Measurements from ENCODE around the gene NPM1. TPM values are rescaled to one million over a fixed set of nuclear protein-coding genes. Genes with fewer than 3 reads are reported as not detected.

NPM1 gene
- total and polyA plus RNA-seq, 2 donors from 2014 or later, result 611 to 612 TPM

DNA sequence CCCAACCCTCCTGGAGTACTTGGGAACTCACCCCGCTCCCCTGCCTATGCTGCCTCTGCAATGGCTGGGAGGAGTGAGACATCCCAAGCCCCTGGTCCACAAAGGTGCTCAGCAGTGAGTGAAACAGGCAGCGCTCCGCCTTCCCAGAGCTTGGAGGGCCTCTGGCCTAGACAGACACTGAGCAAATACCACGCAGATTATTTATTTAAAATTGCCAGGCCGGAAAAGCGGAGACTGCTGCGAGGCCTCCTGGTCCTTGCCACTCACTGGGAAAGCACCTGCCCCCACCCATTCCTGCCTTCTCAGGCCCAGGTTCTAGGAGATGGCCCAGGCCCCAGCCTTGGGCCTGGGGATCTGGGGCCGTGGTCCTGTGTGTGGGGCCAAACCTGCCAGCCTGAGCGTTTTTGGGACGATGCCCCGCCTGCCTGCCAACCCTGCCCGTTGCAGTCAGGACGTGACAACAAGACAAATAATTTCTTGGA, 49.2 kb downstream of the NPM1 start:
- no peak overlapping the region for H3K4me3 ChIP-seq (ENCODE audit: low read length in 3 of 3)
- FAIRE-seq (no peak), DNase-seq (no peak)
- TF ChIP-seq, protein P1, sequence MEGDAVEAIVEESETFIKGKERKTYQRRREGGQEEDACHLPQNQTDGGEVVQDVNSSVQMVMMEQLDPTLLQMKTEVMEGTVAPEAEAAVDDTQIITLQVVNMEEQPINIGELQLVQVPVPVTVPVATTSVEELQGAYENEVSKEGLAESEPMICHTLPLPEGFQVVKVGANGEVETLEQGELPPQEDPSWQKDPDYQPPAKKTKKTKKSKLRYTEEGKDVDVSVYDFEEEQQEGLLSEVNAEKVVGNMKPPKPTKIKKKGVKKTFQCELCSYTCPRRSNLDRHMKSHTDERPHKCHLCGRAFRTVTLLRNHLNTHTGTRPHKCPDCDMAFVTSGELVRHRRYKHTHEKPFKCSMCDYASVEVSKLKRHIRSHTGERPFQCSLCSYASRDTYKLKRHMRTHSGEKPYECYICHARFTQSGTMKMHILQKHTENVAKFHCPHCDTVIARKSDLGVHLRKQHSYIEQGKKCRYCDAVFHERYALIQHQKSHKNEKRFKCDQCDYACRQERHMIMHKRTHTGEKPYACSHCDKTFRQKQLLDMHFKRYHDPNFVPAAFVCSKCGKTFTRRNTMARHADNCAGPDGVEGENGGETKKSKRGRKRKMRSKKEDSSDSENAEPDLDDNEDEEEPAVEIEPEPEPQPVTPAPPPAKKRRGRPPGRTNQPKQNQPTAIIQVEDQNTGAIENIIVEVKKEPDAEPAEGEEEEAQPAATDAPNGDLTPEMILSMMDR (IDR thresholded peaks at IDR 0.05; ENCODE audit: borderline replicate concordance, extremely low read depth, insufficient read depth), result no peak
- no peaks in the 10 kb centered on the region for H3K36me3 ChIP-seq (ENCODE audit: control insufficient read depth in 2 of 3, insufficient read depth in 3 of 3, low read length in 3 of 3)
- intact Hi-C loops (cut with DNase I), result no loop called here
- H3K9ac ChIP-seq (ENCODE audit: low read length in 3 of 3), result no peak overlapping the region
- no peak overlapping the region for H3K27ac ChIP-seq (ENCODE audit: low read depth in 2 of 2, low read length in 2 of 2)
- H3K27me3 ChIP-seq (ENCODE audit: control insufficient read depth, insufficient read depth, low read length), result no peaks in the 10 kb centered on the region
- H3K4me1 ChIP-seq (ENCODE audit: control insufficient read depth in 2 of 3, insufficient read depth in 2 of 3, low read depth in 1 of 3, low read length in 3 of 3), result no peaks in the 10 kb centered on the region
- no peaks in the 10 kb centered on the region for H3K9me3 ChIP-seq (ENCODE audit: control insufficient read depth in 2 of 3, insufficient read depth in 1 of 3, low read length in 3 of 3)

DNA sequence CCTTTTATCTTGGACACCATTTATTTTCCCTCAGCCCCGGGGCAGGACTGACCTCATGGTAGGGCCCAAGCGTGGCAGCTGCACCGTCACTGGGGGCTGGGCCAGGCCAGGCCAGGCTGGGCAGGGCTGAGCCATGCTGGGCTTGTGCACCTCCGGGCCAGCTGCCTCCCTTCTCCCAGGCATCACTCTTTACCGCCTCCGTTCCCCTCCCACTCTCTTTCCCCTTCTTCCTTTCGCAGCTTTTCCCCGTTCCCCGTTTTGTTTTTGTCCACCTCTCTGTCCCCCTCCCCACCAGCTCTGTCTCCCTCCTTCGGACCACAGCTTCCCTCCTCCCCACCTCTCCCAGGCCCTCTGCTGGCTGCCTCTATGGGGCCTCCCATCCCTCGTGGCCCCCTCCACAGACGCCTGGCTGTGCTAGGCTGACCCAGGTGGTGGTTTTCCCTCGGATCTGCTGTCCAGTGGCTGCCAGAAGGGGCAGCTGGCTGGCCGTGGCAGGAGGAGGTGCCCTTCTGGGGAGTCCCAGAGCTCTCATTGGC, 49.7 kb downstream of the NPM1 start:
- H3K4me1 ChIP-seq (ENCODE audit: control insufficient read depth in 2 of 3, insufficient read depth in 2 of 3, low read depth in 1 of 3, low read length in 3 of 3), result no peaks in the 10 kb centered on the region
- FAIRE-seq, result no peak
- DNase-seq, result no peak
- H3K27me3 ChIP-seq (ENCODE audit: control insufficient read depth, insufficient read depth, low read length), result no peaks in the 10 kb centered on the region
- intact Hi-C loops (cut with DNase I), result no loop called here
- H3K9ac ChIP-seq (ENCODE audit: low read length in 3 of 3), result no peak overlapping the region
- no peaks in the 10 kb centered on the region for H3K36me3 ChIP-seq (ENCODE audit: control insufficient read depth in 2 of 3, insufficient read depth in 3 of 3, low read length in 3 of 3)
- no peaks in the 10 kb centered on the region for H3K9me3 ChIP-seq (ENCODE audit: control insufficient read depth in 2 of 3, insufficient read depth in 1 of 3, low read length in 3 of 3)
- no peak overlapping the region for H3K27ac ChIP-seq (ENCODE audit: low read depth in 2 of 2, low read length in 2 of 2)
- no peak overlapping the region for H3K4me3 ChIP-seq (ENCODE audit: low read length in 3 of 3)
- TF ChIP-seq, protein P1 (IDR thresholded peaks at IDR 0.05; ENCODE audit: borderline replicate concordance, extremely low read depth, insufficient read depth), result no peak

DNA sequence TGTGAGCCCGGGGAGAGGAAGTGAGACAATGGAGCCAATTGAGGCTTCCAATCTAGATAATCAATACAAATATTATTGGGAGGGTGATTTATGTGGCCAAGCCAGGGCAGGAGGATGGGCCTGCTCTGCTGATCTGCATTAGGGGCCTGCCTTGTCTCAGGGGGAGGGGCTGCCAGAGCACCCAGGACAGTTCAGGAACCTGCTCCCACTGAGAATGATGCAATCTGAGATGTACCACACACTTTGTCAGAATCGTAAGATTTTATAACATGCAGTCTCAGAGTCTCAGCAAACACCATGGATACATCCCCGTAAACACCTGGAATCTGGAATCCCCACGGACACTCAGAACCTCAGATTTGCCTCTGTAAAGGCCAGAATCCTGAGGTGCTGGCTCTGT, 51.1 kb downstream of the NPM1 start:
- TF ChIP-seq, protein P1 (IDR thresholded peaks at IDR 0.05; ENCODE audit: borderline replicate concordance, extremely low read depth, insufficient read depth), result no peak
- H3K36me3 ChIP-seq (ENCODE audit: control insufficient read depth in 2 of 3, insufficient read depth in 3 of 3, low read length in 3 of 3), result no peaks in the 10 kb centered on the region
- H3K9ac ChIP-seq (ENCODE audit: low read length in 3 of 3), result no peak overlapping the region
- H3K27ac ChIP-seq (ENCODE audit: low read depth in 2 of 2, low read length in 2 of 2), result no peak overlapping the region
- H3K4me3 ChIP-seq (ENCODE audit: low read length in 3 of 3), result no peak overlapping the region
- DNase-seq (no peak), FAIRE-seq (no peak)
- intact Hi-C loops (cut with DNase I), result no loop called here
- H3K4me1 ChIP-seq (ENCODE audit: control insufficient read depth in 2 of 3, insufficient read depth in 2 of 3, low read depth in 1 of 3, low read length in 3 of 3), result no peaks in the 10 kb centered on the region
- H3K9me3 ChIP-seq (ENCODE audit: control insufficient read depth in 2 of 3, insufficient read depth in 1 of 3, low read length in 3 of 3), result no peaks in the 10 kb centered on the region
- H3K27me3 ChIP-seq (ENCODE audit: control insufficient read depth, insufficient read depth, low read length), result no peaks in the 10 kb centered on the region

Data from kidney (tissue), 14 donors.